Colon (tissue), 2 donors: Measurements from ENCODE around the gene C16orf89.
"Not testable (repeated sequence)": the region's sequence is repeated elsewhere in the genome, so short reads cannot be mapped to it uniquely, and the experiment has no call there.

Experiments
- FAIRE-seq: peaks from 2 replicates; lab custom pipeline; 2012; peaks lifted over from hg19 to GRCh38; lab: Jason Lieb, UNC
- donor health status: control.
- donor health status: control.

The C16orf89 gene, protein sequence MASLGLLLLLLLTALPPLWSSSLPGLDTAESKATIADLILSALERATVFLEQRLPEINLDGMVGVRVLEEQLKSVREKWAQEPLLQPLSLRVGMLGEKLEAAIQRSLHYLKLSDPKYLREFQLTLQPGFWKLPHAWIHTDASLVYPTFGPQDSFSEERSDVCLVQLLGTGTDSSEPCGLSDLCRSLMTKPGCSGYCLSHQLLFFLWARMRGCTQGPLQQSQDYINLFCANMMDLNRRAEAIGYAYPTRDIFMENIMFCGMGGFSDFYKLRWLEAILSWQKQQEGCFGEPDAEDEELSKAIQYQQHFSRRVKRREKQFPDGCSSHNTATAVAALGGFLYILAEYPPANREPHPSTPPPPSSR

DNA sequence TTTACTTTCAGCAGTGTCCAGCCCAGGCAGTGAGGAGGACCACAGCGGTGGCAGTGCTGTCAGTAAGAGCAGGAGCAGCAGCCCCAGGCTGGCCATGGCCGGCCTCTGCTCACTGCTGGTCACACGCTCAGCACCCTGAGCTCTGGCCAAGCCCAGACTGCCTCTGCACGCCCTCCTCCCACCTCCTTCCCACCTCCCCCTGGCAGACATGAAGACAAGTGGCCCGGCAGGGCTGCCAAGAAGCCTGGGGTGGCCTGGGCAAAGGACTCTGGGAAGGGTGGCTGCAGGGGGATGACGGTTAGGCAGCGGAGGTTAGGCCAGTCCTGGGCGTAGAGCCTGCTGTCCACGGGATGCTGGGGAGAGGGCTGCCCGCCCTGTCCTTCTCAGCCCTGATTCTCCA is at the start of gene C16orf89:
Gene C16orf89 (minus strand): TSS at position 144 of the 400 bp plus-strand sequence. CDS start 48 bp downstream, at position 96.
- FAIRE-seq = no peak

DNA sequence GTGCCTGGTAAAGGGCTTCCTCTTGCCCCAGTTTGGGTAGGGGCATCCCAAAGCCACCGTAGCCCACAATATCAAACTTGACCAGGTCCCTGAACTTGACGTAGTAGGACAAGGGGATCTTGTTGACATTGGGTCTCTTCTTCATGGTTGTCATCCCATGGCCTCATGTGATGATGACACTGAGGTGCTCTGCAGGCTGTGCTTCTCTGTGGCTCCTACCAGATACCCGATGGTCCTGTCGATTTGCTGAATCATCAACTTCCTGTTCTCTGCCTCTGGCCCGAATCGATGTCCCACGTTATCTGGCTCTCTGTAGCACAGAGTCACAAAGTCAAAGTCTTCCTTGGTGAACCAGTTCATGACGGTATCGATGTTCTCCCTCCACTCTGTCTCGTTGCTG is 45.2 kb upstream of the C16orf89 start:
- FAIRE-seq = not testable (repeated sequence)

DNA sequence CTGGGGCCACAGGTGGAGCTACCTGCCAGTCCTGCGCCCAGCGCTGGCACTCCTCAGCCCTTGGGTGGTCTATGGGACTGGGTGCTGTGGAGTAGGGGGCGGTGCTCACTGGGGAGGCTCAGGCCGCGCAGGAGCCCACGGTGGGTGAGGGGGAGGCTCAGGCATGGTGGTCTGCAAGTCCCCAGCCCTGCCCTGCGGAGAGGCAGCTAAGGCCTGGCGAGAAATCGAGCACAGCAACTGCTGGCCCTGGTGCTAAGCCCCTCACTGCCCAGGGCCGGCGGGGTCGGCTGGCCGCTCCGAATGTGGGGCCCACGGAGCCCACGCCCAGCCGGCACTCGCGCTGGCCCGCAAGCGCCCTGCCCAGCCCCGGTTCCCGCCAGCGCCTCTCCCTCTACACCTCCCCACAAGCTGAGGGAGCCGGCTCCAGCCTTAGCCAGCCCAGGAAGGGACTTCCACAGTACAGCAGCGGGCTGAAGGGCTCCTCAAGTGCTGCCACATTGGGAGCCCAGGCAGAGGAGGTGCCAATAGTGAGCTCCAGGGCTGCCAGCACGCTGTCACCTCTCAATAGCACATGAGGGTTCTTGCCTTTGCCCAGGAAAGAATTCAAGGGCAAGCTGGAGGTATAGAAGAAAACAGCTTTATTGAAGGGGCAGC is 42.9 kb upstream of the C16orf89 start:
- FAIRE-seq = no peak

DNA sequence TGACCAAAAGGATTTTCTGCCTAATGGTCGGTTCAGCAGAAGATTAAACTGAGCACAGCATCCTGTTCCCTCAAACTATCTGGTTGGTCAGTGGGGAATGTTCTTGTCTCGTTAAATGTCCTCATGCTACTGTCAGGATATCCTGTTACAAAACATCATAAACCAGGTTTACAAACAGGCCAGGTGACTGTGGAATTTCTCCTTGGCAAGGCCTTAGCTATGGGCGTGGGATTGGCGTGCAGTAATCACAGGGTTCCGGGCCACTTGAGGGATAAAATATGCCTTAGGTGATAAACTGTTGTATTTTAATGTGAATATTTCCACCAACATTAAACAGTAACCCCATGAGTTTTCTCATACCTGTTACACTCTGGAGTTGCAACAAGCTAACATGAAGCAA is 39.3 kb upstream of the C16orf89 start:
- not testable (repeated sequence) for FAIRE-seq

DNA sequence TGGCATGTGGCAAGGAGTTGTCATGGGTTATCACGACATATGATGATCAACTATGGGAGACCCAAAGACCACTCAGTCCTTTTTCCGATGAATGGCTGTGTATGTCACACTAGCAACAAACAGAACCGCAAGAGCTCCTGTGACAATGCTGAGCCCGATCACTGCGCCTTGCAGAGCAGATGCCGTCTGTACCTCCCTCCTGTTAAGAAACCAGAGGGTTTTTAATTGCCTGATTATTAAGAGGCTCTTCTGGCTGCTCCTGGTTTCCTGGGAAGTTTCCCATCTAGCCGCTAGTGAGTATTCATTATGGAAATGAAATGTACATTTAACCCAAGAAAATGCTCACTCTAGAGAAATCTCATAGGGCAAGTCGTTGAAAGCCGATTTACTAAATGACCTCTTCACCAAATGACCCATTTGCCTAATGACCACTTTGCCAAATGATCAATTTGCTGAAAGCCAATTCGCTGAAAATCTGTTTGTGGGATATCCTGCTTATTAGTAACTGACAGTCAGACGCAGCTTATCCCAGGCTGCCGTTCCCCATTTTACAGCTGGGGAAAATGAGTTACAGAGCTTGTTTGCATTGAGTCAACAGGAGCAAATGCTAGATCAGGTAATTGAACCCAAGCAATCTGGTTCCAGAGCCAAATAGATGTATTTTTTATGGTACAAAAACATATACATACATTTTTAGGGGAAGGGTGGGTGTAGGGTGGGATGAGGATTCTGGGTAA is 37.7 kb upstream of the C16orf89 start:
- not testable (repeated sequence) for FAIRE-seq

DNA sequence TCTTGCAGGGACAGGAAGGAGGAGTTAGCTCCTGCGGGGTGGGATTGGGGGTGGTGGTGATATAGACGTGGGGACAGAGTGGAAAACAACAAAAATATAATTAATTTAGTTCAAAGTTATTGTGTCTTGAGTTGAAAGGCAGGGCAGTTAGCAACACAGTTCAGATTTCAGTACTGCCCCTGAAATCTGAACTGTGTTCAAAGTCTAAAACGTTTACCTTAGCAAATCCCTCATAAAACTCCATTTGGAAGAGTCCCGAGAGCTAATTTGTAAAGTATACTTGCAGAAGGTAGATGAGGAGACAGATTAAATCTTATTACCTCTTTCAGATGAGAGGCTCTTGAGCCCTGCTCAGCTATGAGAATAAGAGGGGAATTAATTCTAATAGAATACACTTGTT is 33.4 kb upstream of the C16orf89 start:
- FAIRE-seq = not testable (repeated sequence)

DNA sequence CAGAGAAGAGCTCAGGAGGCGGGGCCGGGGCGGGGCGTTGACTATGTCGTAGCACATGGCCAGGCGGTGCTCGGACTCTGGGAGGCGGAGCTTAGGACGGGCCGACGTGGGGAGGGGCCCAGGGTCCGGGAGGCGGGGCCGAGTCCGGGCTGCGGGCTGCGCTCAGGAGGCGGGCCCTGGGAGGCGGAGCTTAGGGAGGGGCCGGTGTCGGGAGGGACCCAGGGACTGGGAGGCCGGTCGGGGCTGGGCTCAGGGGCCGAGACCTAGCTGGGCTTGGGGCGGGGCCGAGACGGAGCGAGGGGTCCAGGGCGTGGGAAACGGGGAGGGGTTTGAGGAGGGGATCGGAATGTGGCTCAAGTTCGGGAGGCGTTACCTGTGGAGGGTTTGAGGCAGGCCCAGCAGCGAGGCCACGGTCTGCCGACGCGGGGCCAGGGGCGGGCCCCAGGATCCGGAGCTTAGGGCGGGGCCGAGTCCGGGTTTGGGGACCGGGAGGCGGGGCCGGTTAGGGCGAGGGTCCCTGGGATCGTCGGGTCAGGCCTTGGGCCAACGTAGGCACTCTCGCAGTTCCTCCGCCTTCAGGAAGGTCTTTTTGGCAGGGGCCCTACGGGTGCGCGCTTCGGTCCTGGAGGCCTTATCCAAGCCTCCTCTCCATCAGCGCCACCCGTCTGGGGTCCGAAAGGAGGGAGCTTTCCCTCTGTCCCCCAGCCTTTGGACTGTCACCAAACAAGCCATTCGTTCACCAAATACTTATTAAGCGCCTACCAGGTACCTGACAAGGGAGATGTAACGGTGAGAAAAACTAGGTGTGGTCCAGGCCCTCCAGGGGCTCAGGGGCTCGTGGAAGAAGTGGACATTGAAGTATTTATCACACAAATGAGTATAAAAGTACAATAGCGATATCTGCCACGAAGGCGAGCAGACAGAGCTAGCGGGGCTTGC is 32.7 kb upstream of the C16orf89 start:
- FAIRE-seq = peak; percentile 87

DNA sequence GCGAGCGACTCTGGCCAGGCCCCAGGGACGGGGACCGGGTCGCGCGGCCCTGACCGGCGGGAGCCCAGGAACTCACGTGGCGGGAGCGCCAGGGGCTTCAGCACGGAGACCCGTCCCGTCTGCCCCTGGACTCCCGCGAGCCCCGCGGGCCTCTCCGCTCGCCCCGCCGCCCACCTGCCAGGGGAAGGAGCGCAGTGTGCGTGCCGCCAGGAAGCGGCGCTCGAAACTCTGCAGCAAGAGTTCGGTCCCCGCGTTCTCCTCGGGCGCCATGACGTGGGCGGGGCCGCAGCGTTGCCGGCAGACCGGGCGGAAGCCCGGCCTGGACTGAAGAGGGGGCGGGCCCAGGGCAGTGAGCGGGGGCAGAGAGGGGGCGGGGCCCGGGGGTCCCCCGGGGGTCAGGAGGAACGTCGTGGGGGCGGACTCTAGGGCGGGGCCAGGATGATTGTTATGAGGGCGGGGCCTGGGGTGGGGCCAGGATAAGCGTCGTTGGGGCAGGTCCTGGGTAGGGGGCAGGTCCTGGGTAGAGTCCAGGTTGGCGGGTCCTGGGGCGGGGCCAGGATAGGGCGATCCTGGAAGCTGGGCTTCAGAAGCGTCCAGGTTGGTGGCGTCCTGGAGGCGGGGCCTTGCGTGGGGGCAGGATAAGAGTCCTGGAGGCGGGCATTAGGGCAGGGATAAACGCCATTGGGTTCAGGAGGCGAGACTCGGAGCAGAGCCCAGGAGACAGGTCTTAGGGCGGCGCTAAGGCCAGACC is 31.9 kb upstream of the C16orf89 start, which contains the start of gene EEF2KMT:
Gene EEF2KMT (minus strand): TSS at position 326 of the 751 bp plus-strand sequence. CDS start 56 bp downstream, at position 270.
- FAIRE-seq = not testable (repeated sequence)

DNA sequence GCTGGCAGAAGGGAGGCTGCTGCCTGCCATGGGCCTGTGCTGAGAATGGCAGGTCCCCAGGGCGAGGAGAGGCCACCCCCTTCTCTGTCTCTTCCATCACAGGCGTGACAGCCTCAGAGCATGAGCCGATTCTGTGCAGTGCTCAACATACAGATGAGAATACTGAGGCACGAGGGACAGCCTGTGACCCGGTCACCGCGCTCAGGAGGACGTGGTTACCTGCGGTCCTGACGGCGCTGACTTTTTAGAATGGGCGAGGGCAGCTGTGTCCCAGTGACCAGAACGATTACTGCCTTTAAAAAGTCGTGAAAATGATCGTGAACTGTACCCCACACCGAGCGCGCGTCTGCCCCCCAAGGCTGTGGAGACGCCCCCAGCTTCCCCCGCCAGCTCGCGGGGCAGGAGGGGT is 31.3 kb upstream of the C16orf89 start:
- not testable (repeated sequence) for FAIRE-seq

DNA sequence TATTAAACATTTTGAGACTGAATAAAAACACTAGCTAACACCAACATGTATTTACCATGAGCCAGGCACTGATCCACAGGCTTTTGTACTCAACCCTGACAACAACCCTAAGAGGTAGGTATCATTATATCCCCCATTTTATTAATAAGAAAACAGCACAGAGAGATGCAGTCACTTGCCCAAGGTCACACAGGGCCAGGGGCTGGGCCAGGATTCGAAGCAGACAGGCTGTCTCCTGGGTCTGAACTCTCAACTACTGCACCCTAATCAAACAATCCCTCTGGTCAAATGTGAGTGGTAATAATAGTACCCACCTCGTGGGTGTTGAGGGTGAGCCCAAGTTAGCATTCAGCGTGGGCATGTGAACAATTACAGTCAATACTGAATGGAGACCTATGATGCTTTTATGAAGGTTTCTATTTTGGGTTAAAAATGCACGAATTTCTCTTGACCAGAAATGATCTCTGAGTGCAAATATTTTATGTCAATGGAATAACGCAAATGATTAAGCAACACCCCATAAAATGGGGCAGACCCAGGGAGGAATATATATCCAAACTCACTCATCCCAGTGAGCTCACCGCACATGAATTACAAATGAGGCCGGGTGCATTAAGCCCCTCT is 30.8 kb upstream of the C16orf89 start:
- not testable (repeated sequence) for FAIRE-seq

DNA sequence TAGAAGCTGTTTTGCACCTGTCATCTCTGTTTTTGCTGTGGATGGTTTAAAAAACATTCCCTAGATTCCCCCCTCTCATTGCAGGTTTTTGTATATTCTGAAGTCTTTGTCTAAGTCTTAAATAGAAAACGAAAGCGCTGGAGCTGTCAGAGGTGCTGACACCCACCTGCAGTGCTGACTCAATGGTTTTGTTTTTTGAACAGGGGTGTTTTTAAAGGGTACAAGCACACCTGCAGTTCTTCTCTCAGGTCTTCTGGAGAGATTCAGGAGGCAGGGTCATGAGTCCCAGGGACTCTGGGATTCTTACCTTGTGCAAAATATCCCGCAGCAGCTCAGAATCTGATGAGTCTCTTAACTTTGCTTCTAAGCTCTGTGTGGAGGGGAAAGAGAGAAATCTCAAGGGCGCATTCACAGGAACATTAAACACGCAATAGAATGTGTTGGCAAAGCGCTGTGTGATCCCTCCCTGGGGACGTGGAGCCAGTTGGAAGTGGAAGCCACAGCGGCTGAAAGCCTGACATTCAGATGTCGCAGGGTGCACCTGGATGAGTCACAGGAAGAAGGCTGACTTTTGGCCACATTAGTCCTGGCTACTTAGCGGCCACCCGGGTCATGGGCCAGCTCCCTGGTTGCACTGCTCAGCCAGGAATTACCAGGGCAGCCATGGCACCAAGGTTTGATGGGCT is 29.5 kb upstream of the C16orf89 start:
- FAIRE-seq = not testable (repeated sequence)

DNA sequence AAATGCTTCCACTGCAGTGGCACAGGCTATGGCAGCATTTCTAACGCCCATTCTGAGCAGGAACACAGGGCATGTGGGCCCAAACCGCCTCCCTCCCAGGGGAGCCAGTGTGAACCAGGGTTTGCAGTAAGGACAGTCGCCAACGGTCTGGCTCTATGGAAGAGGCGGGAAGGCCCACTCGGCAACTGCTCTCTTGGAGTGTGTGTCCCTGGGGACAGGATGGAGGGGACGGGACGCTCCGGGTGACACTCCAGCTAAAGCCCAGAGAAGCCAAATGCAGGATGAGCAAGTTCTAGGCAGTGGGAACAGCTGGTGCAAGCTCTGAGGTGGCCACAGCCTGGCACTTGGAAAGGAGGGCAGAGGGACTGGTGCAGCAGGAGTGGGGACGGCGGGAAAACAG is 28.0 kb upstream of the C16orf89 start:
- not testable (repeated sequence) for FAIRE-seq

DNA sequence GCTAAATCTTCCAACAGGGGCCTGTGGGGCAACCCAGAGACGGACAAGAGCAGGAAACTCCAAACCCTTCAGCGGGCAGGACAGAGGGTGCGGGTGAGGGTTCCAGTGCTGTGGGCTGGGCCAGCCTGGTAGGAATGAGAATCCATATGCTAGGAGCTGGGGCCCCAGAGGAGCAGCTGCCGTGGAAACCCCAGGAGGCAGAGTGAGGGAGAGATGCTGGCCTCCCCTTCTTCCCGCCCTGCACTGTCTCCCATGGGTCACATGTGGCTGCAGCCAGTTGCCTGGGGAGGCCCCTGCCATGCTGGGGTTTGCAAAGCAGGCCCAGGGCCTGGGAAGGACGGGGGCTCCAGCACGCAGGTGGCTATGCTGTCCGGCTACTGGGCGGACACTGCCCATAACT is 27.3 kb upstream of the C16orf89 start:
- not testable (repeated sequence) for FAIRE-seq

DNA sequence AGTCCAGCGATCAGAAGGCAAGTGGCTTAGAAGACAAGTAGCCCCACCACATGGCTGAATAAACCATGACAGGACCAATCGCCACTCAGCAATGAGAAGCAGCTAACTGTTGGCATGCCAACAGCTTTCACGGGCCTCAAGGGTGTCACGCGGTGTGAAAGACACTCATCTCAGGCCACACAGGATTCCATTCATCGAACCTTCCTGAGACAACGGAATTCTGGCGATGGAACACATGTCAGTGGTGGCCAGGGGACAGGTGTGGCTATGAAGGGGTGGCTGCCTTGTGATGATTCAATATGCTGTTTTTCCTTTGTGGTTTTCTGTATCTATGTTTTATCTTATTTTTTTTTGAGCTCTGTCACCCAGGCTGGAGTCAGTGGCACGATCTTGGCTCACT is 24.8 kb upstream of the C16orf89 start:
- FAIRE-seq = not testable (repeated sequence)

DNA sequence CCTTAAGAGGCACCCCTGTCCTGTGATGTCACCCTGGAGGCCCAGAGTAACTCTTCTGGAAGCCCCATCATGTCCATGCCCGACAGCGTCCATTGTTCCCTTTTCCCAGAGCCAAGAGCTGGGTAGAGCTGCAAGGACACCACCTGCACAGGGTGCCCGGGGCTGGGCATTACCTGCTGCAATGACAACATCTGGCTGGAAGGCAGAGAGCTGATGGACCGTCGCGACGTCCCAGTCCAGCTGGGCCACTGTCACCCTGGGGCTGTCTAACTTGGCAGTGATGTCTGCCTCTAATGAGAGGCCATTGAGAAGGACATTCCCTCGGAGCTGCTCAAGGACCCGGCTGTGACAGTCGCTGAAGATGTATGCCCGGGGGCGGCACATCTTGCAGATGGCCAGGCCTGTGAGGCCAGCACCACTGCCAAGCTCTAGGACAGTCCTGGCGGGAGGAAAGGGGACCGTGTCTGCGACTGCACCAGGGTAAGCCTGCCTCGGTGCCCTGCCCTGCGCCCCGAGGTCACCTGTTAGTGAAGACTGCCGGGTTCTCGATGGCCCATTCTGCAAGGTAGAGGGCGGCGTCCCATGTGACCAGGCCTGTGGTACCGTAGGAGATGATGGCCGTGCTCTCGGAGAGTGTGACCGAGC is 24.3 kb upstream of the C16orf89 start:
- FAIRE-seq = not testable (repeated sequence)

DNA sequence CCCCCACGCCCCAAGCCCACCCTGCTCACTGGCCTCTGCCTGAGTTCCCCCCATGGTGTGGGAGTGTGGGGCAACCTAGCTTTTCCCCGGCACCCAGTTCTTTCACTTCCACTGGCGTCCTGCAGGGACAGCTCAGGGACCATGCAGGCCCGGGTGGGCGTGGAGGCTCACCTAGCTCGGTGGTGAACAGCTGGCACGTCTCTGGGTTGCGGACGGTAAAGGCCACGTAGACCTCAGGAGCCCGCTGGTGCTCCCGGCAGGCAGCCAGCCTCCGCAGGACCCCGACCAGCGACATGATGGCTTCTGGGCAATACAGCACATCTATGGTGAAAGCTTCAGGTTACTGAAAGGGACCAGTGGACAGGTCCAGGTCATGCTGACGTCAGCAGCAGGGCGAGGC is 23.2 kb upstream of the C16orf89 start:
- not testable (repeated sequence) for FAIRE-seq

DNA sequence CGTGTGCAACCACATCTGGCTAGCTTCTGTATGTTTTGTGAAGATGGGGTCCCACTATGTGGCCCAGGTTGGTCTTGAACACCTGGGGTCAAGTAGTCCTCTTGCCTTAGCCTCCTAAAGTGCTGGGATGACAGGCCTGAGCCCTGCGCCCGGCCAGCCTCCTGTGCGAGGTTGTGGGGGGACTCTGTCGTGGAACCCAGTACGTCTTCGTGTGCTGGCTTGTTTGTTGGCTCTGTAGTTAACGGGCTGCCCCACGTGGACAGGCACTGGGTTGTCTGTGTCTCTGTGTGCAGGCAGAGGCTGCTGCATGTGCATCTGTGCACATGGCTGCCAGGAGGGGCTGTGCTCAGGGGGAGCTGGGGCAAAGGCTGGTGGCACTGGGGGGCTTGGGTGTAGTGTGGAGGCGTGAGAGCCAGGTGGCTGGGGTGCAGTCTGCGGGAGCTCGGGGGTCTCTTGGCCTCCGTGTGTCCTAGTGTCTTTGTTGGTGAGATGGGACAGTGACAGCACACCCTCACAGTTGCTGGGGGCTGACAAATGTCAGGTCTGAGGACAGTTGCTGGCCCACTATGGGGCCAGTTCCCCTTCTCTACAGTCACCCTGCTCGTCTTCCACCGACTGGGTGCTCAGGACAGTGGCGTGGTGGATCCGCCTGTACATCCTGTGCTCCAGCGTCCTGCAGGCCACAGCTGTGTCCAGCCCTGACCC is 22.5 kb upstream of the C16orf89 start:
- not testable (repeated sequence) for FAIRE-seq

DNA sequence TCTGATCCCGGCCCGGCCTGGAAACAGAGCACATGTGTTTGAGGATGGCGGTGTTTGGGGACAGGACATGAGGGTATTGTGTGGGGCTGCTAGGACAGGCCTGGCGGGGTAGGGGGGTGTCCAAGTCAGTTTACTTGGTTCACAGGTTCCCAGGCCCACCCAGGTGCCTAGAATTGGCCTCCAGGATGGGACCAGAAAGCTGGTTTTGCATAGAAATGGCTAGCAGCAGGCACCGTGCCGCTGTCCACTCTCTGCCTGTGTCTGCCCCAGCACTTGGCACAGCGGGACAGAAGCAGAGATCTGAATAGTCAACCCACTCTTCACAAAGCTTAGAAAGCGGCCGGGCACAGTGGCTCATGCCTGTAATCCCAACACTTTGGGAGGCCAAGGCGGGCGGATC is 20.0 kb upstream of the C16orf89 start:
- FAIRE-seq = not testable (repeated sequence)
